Retina (tissue), 1 donor: ENCODE measurements around the gene ACTL10.
A peak's percentile ranks its signal among the peaks of the same experiment; 100 is the strongest.

ENCODE experiments used
- DNase-seq: peaks from one replicate; pipeline ENCODE4 v3.0.0-alpha.2; 2016

Gene ACTL10

GRCh38 chr20:33649201-33649681 is 17.5 kb upstream of the ACTL10 start:
- DNase-seq = peak; percentile 63

GRCh38 chr20:33650111-33650752 is 16.5 kb upstream of the ACTL10 start:
- DNase-seq = peak; percentile 6

GRCh38 chr20:33650753-33651561 is 15.8 kb upstream of the ACTL10 start:
- peak; percentile 15 for DNase-seq

- no peak for DNase-seq
Observed at GRCh38 chr20:33651562-33652048, 15.1 kb upstream of the ACTL10 start.

GRCh38 chr20:33653218-33653899 is 13.4 kb upstream of the ACTL10 start:
- DNase-seq = peak; percentile 85

- peak; percentile 6 for DNase-seq
Observed at GRCh38 chr20:33653900-33654596, 12.7 kb upstream of the ACTL10 start.

- peak; percentile 11 for DNase-seq
Observed at GRCh38 chr20:33654680-33655161, 12.0 kb upstream of the ACTL10 start.

GRCh38 chr20:33655164-33655563 is 11.6 kb upstream of the ACTL10 start:
- peak; percentile 2 for DNase-seq

- DNase-seq = no peak
Observed at GRCh38 chr20:33656010-33656782, 10.5 kb upstream of the ACTL10 start.

GRCh38 chr20:33656783-33657703 is 9.7 kb upstream of the ACTL10 start:
- DNase-seq = peak; percentile 7

- no peak for DNase-seq
Observed at GRCh38 chr20:33657704-33658095, 9.0 kb upstream of the ACTL10 start.

GRCh38 chr20:33658510-33658909 is 8.2 kb upstream of the ACTL10 start:
- no peak for DNase-seq

- DNase-seq = no peak
Observed at GRCh38 chr20:33658929-33659328, 7.8 kb upstream of the ACTL10 start.

- DNase-seq = no peak
Observed at GRCh38 chr20:33659341-33660034, 7.3 kb upstream of the ACTL10 start.

- no peak for DNase-seq
Observed at GRCh38 chr20:33660035-33660684, 6.6 kb upstream of the ACTL10 start.

- DNase-seq = no peak
Observed at GRCh38 chr20:33660685-33661058, 6.1 kb upstream of the ACTL10 start.

GRCh38 chr20:33662172-33662571 is 4.6 kb upstream of the ACTL10 start, which contains the start of gene C20orf144:
C20orf144 (plus strand) TSS chr20:33662327; CDS start chr20:33662346, 19 bp downstream.
- DNase-seq = no peak

GRCh38 chr20:33663161-33664084 is 3.3 kb upstream of the ACTL10 start:
- peak; percentile 92 for DNase-seq
